Measurements from ENCODE around the gene ZNF281.

ZNF281 gene

GRCh38 chr1:200369131-200369530 lies 40.7 kb downstream of the ZNF281 start:
- Histone ChIP-seq H4K8ac (ENCODE audit: low read depth, low read length) (no peak overlapping the region), H3K27ac (ENCODE audit: low read depth, low read length) (no peak overlapping the region), H4K12ac (ENCODE audit: low read depth, low read length) (no peak overlapping the region), H3K18ac (ENCODE audit: low read length) (no peak overlapping the region), H2BK5ac (ENCODE audit: low read depth, low read length, poor library complexity) (no peak overlapping the region), H3K79me1 (ENCODE audit: low read length) (no peaks in the 10 kb centered on the region), H3K4me2 (ENCODE audit: low read length) (no peak overlapping the region), H3K9me3 (ENCODE audit: insufficient read depth, low read depth, low read length) (no peaks in the 10 kb centered on the region), H3K4me3 (ENCODE audit: low read depth, low read length) (no peak overlapping the region), H2AFZ (ENCODE audit: insufficient read depth, low read length, poor library complexity) (no peak overlapping the region), H3K36me3 (ENCODE audit: control insufficient read depth in 1 of 2, insufficient read depth in 2 of 2, low read length in 2 of 2) (no peaks in the 10 kb centered on the region), H3K23ac (ENCODE audit: low read length) (no peak overlapping the region), H2BK120ac (ENCODE audit: insufficient read depth, low read length, poor library complexity) (no peak overlapping the region), H3K4ac (ENCODE audit: low read depth, low read length) (no peak overlapping the region), H3K9ac (ENCODE audit: low read length) (no peak overlapping the region), H3K27me3 (ENCODE audit: insufficient read depth, low read length) (no peaks in the 10 kb centered on the region), H3K79me2 (ENCODE audit: control insufficient read depth, insufficient read depth, low read length, poor library complexity) (no peaks in the 10 kb centered on the region), H4K91ac (ENCODE audit: low read depth, low read length) (no peak overlapping the region), H2AK5ac (ENCODE audit: low read length) (no peak overlapping the region), H2BK12ac (ENCODE audit: low read length) (no peak overlapping the region), H3K4me1 (ENCODE audit: control insufficient read depth in 1 of 2, insufficient read depth in 2 of 2, low read length in 2 of 2) (no peaks in the 10 kb centered on the region), H3K14ac (ENCODE audit: low read length) (no peak overlapping the region)
- WGBS (ENCODE audit: extremely low coverage, insufficient coverage, insufficient read length), result no CpG with 5 or more reads among the region's 4 CpGs
- no peak for DNase-seq

- Histone ChIP-seq H3K79me1 (ENCODE audit: low read length) (no peaks in the 10 kb centered on the region), H3K18ac (ENCODE audit: low read length) (no peak overlapping the region), H4K12ac (ENCODE audit: low read depth, low read length) (no peak overlapping the region), H3K27ac (ENCODE audit: low read depth, low read length) (no peak overlapping the region), H2BK120ac (ENCODE audit: insufficient read depth, low read length, poor library complexity) (no peak overlapping the region), H3K79me2 (ENCODE audit: control insufficient read depth, insufficient read depth, low read length, poor library complexity) (no peaks in the 10 kb centered on the region), H2AK5ac (ENCODE audit: low read length) (no peak overlapping the region), H3K14ac (ENCODE audit: low read length) (no peak overlapping the region), H3K23ac (ENCODE audit: low read length) (no peak overlapping the region), H3K4me2 (ENCODE audit: low read length) (no peak overlapping the region), H4K91ac (ENCODE audit: low read depth, low read length) (no peak overlapping the region), H3K27me3 (ENCODE audit: insufficient read depth, low read length) (no peaks in the 10 kb centered on the region), H4K8ac (ENCODE audit: low read depth, low read length) (no peak overlapping the region), H3K4ac (ENCODE audit: low read depth, low read length) (no peak overlapping the region), H3K9me3 (ENCODE audit: insufficient read depth, low read depth, low read length) (no peaks in the 10 kb centered on the region), H2AFZ (ENCODE audit: insufficient read depth, low read length, poor library complexity) (no peak overlapping the region), H3K4me3 (ENCODE audit: low read depth, low read length) (no peak overlapping the region), H3K36me3 (ENCODE audit: control insufficient read depth in 1 of 2, insufficient read depth in 2 of 2, low read length in 2 of 2) (no peaks in the 10 kb centered on the region), H3K9ac (ENCODE audit: low read length) (no peak overlapping the region), H2BK5ac (ENCODE audit: low read depth, low read length, poor library complexity) (no peak overlapping the region), H3K4me1 (ENCODE audit: control insufficient read depth in 1 of 2, insufficient read depth in 2 of 2, low read length in 2 of 2) (no peaks in the 10 kb centered on the region), H2BK12ac (ENCODE audit: low read length) (no peak overlapping the region)
- WGBS (ENCODE audit: extremely low coverage, insufficient coverage, insufficient read length), result no CpG with 5 or more reads among the region's 6 CpGs
- no peak for DNase-seq
These were observed 41.3 kb downstream of the ZNF281 start for GRCh38 chr1:200368556-200368955.

- H3K14ac ChIP-seq (ENCODE audit: low read length), result no peak overlapping the region
- H3K9me3 ChIP-seq (ENCODE audit: insufficient read depth, low read depth, low read length), result no peaks in the 10 kb centered on the region
- peak in 1 of 2 donors; percentile 26 for DNase-seq
- H2AFZ ChIP-seq (ENCODE audit: insufficient read depth, low read length, poor library complexity), result no peak overlapping the region
- no peak overlapping the region for H3K4me3 ChIP-seq (ENCODE audit: low read depth, low read length)
- H2BK120ac ChIP-seq (ENCODE audit: insufficient read depth, low read length, poor library complexity), result no peak overlapping the region
- no peak overlapping the region for H2AK5ac ChIP-seq (ENCODE audit: low read length)
- H3K4ac ChIP-seq (ENCODE audit: low read depth, low read length), result no peak overlapping the region
- WGBS (ENCODE audit: extremely low coverage, insufficient coverage, insufficient read length), result no CpG with 5 or more reads among the region's 3 CpGs
- H3K18ac ChIP-seq (ENCODE audit: low read length), result no peak overlapping the region
- H3K36me3 ChIP-seq (ENCODE audit: control insufficient read depth in 1 of 2, insufficient read depth in 2 of 2, low read length in 2 of 2), result no peaks in the 10 kb centered on the region
- H3K27me3 ChIP-seq (ENCODE audit: insufficient read depth, low read length), result no peaks in the 10 kb centered on the region
- no peak overlapping the region for H3K27ac ChIP-seq (ENCODE audit: low read depth, low read length)
- H3K79me2 ChIP-seq (ENCODE audit: control insufficient read depth, insufficient read depth, low read length, poor library complexity), result no peaks in the 10 kb centered on the region
- H3K23ac ChIP-seq (ENCODE audit: low read length), result no peak overlapping the region
- no peak overlapping the region for H3K9ac ChIP-seq (ENCODE audit: low read length)
- H4K12ac ChIP-seq (ENCODE audit: low read depth, low read length), result no peak overlapping the region
- peaks cover 0 to 3% of the 10 kb centered on the region in 2 experiments for H3K4me1 ChIP-seq (ENCODE audit: control insufficient read depth in 1 of 2, insufficient read depth in 2 of 2, low read length in 2 of 2)
- no peak overlapping the region for H2BK12ac ChIP-seq (ENCODE audit: low read length)
- no peak overlapping the region for H2BK5ac ChIP-seq (ENCODE audit: low read depth, low read length, poor library complexity)
- H4K91ac ChIP-seq (ENCODE audit: low read depth, low read length), result no peak overlapping the region
- no peak overlapping the region for H3K4me2 ChIP-seq (ENCODE audit: low read length)
- no peaks in the 10 kb centered on the region for H3K79me1 ChIP-seq (ENCODE audit: low read length)
- H4K8ac ChIP-seq (ENCODE audit: low read depth, low read length), result no peak overlapping the region
These were observed 41.8 kb downstream of the ZNF281 start for GRCh38 chr1:200367841-200368534.

DNA sequence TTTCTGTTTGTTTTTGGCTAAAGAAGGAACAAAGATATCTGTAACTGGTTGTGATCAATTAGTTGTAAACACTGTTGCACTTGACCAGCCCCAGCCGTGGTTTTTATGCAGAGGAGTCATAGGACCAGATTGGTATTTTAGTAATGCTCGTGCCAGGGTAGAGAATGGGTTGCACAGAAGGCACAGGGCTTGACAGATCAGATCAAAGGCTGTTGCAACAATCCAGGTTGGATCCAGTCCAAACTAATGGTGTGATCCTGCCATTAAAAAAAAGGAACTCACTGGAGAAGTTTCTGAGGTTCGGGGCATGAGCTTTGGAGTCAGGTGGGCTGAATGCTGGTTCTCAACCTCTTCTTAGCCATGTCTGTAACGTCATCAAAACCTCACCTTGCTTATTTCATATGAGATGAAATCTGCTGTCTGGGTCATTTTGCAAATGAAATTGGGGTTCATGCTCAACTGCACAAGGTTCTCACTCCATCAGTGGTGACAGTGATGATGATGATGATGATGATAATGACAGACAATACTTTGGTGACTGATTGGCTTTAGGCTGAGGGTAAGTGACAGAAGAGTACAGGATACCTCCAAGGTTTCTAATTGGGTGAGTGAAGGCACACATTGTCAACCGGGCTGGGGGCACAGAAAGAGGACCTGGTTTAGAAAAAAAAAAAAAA lies 43.1 kb downstream of the ZNF281 start:
- H3K36me3 ChIP-seq (ENCODE audit: control insufficient read depth in 1 of 2, insufficient read depth in 2 of 2, low read length in 2 of 2), result no peaks in the 10 kb centered on the region
- no peak overlapping the region for H4K8ac ChIP-seq (ENCODE audit: low read depth, low read length)
- no peaks in the 10 kb centered on the region for H3K27me3 ChIP-seq (ENCODE audit: insufficient read depth, low read length)
- no peak overlapping the region for H2BK12ac ChIP-seq (ENCODE audit: low read length)
- H4K91ac ChIP-seq (ENCODE audit: low read depth, low read length), result no peak overlapping the region
- peaks cover 0 to 4% of the 10 kb centered on the region in 2 experiments for H3K4me1 ChIP-seq (ENCODE audit: control insufficient read depth in 1 of 2, insufficient read depth in 2 of 2, low read length in 2 of 2)
- no peak overlapping the region for H2BK5ac ChIP-seq (ENCODE audit: low read depth, low read length, poor library complexity)
- H3K79me1 ChIP-seq (ENCODE audit: low read length), result no peaks in the 10 kb centered on the region
- no peak overlapping the region for H3K4me3 ChIP-seq (ENCODE audit: low read depth, low read length)
- no peak overlapping the region for H3K14ac ChIP-seq (ENCODE audit: low read length)
- WGBS (ENCODE audit: extremely low coverage, insufficient coverage, insufficient read length), result no CpG with 5 or more reads among the region's 5 CpGs
- no peak overlapping the region for H2AFZ ChIP-seq (ENCODE audit: insufficient read depth, low read length, poor library complexity)
- H3K4me2 ChIP-seq (ENCODE audit: low read length), result no peak overlapping the region
- no peak overlapping the region for H4K12ac ChIP-seq (ENCODE audit: low read depth, low read length)
- H3K18ac ChIP-seq (ENCODE audit: low read length), result no peak overlapping the region
- H3K9ac ChIP-seq (ENCODE audit: low read length), result no peak overlapping the region
- no peak overlapping the region for H3K23ac ChIP-seq (ENCODE audit: low read length)
- no peak overlapping the region for H2BK120ac ChIP-seq (ENCODE audit: insufficient read depth, low read length, poor library complexity)
- peaks cover 2% of the 10 kb centered on the region for H3K9me3 ChIP-seq (ENCODE audit: insufficient read depth, low read depth, low read length)
- peak in 1 of 2 donors; percentile 29 for DNase-seq
- no peak overlapping the region for H2AK5ac ChIP-seq (ENCODE audit: low read length)
- no peaks in the 10 kb centered on the region for H3K79me2 ChIP-seq (ENCODE audit: control insufficient read depth, insufficient read depth, low read length, poor library complexity)
- no peak overlapping the region for H3K4ac ChIP-seq (ENCODE audit: low read depth, low read length)
- no peak overlapping the region for H3K27ac ChIP-seq (ENCODE audit: low read depth, low read length)

All from trophoblast cell (in vitro differentiated cells and primary cell).